ENCODE results near the gene PRDX6.

DNA sequence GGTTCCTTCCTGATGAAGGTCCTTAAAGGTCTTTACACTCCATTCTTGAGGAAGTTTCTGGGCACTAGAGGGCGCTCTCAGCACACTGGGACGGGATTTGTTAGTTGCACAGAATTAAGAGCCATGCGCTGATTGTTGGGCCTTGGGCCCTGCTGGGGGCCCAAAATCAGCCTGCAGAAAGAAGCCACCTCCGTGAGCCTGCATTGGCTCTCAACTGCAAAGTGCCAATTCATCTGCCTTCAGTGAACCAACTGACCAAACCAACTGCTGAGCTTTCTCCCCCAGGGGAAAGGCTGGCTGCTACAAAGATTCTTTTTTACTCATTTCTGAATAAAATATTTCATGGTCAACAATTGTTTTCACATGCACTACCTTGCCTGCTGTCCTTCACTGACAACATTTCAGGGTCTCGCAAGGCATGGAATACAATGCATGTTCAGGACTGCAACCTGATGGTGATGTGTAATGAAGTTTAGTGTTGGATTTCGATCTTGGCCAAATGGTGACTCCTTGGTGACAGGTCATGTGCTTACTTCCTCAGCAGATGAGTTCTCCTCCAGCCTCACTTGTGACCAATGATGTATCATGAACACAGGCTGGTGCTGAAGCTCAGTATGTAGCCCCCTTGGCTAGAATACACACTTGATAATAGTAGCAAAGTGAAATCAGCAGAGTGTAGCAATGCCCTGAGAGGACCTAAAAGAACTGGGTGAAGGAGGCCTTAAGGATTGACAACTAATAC is 45.7 kb upstream of the PRDX6 start:
- TF ChIP-seq, protein P1, sequence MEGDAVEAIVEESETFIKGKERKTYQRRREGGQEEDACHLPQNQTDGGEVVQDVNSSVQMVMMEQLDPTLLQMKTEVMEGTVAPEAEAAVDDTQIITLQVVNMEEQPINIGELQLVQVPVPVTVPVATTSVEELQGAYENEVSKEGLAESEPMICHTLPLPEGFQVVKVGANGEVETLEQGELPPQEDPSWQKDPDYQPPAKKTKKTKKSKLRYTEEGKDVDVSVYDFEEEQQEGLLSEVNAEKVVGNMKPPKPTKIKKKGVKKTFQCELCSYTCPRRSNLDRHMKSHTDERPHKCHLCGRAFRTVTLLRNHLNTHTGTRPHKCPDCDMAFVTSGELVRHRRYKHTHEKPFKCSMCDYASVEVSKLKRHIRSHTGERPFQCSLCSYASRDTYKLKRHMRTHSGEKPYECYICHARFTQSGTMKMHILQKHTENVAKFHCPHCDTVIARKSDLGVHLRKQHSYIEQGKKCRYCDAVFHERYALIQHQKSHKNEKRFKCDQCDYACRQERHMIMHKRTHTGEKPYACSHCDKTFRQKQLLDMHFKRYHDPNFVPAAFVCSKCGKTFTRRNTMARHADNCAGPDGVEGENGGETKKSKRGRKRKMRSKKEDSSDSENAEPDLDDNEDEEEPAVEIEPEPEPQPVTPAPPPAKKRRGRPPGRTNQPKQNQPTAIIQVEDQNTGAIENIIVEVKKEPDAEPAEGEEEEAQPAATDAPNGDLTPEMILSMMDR (conservative IDR thresholded peaks at IDR 0.05; ENCODE audit: low read depth, low read length) = peak; percentile 94
- TF ChIP-seq FOS (IDR thresholded peaks at IDR 0.05; ENCODE audit: low read depth, low read length) = no peak
- TF ChIP-seq POLR2A (IDR thresholded peaks at IDR 0.05; ENCODE audit: low read depth, low read length) = 0 out of 2 replicates have a peak, but pooled peaks have one; percentile 35
- TF ChIP-seq MAFK (IDR thresholded peaks at IDR 0.05; ENCODE audit: low read depth, low read length) = no peak
- TF ChIP-seq CEBPB (IDR thresholded peaks at IDR 0.05; ENCODE audit: low read depth, low read length) = no peak
- no peak for TF ChIP-seq RFX5 (IDR thresholded peaks at IDR 0.05; ENCODE audit: low read depth, low read length)
- TF ChIP-seq, protein P2, sequence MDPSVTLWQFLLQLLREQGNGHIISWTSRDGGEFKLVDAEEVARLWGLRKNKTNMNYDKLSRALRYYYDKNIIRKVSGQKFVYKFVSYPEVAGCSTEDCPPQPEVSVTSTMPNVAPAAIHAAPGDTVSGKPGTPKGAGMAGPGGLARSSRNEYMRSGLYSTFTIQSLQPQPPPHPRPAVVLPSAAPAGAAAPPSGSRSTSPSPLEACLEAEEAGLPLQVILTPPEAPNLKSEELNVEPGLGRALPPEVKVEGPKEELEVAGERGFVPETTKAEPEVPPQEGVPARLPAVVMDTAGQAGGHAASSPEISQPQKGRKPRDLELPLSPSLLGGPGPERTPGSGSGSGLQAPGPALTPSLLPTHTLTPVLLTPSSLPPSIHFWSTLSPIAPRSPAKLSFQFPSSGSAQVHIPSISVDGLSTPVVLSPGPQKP (IDR thresholded peaks at IDR 0.05; ENCODE audit: borderline replicate concordance, low read depth, low read length) = no peak
- TF ChIP-seq RCOR1 (IDR thresholded peaks at IDR 0.05; ENCODE audit: insufficient replicate concordance, low read length) = no peak
- TF ChIP-seq RAD21 (IDR thresholded peaks at IDR 0.05; ENCODE audit: low read length) = peak; percentile 94
- TF ChIP-seq CHD1 (IDR thresholded peaks at IDR 0.05; ENCODE audit: low read depth, low read length) = no peak

Measured in IMR-90 (cell line).